Measurements from ENCODE around the gene C1orf232.

Gene C1orf232

DNA sequence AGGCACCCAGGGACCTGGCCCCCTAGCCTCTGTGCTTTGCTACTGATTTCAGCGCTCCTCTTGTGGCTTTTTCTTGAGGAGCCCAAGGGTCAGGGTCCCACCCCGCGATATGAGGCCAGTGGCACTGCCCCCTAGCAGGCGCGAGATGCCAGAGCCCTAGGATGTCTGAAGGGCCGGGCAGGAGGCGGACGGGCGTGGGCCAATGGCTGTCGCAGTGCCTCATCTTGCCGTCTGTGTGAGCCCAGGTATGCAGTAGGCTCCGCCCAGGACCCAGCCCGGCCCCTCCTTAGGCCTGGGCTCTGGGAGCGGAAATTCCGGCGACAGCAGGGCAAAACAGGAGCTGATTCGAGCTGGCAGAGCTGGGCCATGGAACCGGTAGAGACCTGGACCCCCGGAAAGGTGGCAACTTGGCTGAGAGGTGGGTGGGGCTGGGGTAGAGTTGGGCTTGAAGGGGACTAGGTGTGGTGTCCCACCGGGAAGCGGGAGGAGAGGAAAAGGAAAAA, 8.5 kb upstream of the C1orf232 start, which contains the start of gene CNKSR1:
CNKSR1 (plus strand) TSS at position 310 of the 503 bp plus-strand sequence; CDS start at position 367, 57 bp downstream.
- DNase-seq (ENCODE audit: low read depth) = no peak

DNA sequence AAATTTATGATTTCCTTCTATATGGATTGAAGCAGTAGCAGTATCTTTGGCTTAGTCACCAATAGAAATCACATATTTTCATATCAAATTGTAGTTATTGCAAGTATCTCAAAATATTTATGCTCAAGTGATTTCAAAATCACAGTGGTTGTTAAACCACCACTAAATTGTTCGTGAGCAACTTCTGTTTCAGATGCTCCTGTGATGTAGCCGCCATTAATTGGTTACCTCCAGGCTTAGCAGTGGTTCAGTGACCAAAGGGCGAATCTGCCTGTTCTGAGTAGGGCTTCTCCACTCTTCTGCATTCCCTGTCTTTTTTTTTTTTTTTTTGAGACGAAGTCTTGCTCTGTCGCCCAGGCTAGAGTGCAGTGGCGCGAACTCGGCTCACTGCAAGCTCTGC, 6.6 kb upstream of the C1orf232 start:
- DNase-seq (ENCODE audit: low read depth) = no peak

DNA sequence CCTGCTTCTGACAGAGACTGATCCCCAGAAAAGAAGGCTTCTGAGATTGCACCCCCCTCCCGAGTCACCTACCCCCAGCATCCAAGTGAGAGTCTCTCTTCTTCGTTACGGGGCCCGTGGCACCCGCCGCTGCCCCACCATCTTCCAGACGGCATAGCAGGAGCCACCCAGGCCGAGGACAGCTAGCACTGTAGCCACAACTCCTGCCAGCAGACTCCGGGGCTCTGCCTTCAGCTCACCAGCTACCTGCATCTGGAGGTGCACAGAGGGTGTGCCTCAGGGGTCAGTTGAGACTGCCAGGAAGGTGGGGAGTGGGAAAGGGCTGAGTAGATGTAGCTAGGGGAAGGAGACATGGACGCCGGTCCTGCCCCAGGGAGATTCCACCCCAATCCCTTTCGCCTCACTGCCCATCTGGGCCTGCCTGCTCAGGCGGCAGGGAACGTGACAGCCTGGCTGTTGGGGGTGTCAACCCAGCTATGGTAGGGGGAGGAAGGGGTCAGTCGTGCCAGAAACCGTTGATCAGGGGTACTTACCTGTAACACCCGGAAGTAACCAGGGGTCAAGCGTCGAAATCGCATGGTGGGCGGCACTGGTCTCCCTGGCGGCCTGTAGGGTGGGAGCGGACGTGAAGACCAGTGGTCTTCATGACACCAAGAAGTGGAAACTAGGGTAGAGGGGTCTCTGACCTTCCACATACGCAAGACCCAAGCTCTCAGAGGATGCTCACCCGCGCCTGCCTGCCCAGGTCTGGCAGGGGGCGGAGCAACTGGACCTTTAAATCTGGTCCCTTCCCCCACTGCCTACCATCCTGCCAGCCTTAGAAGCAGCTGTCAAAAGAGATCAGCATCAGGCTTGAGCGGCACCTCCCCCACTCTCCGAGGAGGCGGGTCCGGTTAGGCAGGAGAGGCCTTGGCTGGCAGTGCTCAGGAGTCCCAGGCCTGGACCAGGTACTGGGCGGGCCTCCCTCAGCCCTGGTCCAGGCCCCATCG, 2.6 kb upstream of the C1orf232 start, which contains the start of gene ZNF593OS:
ZNF593OS (minus strand) TSS at position 749 of the 989 bp plus-strand sequence; CDS start at position 578, 171 bp downstream.
- DNase-seq (ENCODE audit: low read depth) = no peak

GRCh38 chr1:26170472-26170821, 1.7 kb upstream of the C1orf232 start:
- no peak for DNase-seq (ENCODE audit: low read depth)

DNA sequence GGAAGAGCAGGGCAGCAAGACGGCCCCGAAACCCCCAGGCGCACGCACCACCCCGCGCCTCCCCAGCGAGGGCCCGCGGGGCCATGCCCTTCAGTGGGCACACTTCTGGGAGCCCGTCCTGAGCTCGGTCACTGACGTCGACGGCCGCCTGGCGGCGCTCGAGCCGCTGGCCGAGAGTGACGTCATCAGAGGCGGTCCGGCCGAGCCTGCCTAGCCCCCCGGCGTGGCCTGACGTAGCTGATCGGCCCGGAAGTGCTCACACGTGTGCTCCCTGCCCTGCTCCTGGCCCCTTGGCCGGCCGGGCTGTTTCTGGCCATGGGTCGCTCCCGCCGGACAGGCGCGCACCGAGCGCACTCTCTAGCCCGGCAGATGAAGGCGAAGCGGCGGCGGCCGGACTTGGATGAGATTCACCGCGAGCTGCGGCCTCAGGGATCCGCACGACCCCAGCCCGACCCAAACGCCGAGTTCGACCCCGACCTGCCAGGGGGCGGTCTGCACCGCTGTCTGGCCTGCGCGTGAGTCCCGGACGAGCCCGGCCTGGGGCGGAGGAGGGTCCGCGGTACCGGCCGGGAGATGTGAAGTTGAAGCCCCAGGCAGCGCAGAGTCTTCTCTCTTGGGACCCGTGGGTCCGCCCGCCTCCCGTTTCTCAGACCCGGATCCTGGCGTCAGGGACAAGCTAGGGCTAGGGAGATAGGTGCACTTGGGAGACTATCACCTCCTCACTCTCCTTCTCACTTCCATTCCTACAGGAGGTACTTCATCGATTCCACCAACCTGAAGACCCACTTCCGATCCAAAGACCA, 1.1 kb upstream of the C1orf232 start, which contains the start of gene ZNF593:
ZNF593 (plus strand) TSS at position 240 of the 803 bp plus-strand sequence; CDS start at position 316, 76 bp downstream.
- peak; percentile 91 for DNase-seq (ENCODE audit: low read depth)

GRCh38 chr1:26169198-26169554, 413 bp upstream of the C1orf232 start:
- DNase-seq (ENCODE audit: low read depth) = no peak

- no peak for DNase-seq (ENCODE audit: low read depth)
Observed at GRCh38 chr1:26166719-26167281, 2.0 kb downstream of the C1orf232 start.

- DNase-seq (ENCODE audit: low read depth) = no peak
Observed at GRCh38 chr1:26164861-26165842, 3.6 kb downstream of the C1orf232 start.

GRCh38 chr1:26164036-26164860, 4.5 kb downstream of the C1orf232 start:
- peak; percentile 50 for DNase-seq (ENCODE audit: low read depth)

- DNase-seq (ENCODE audit: low read depth) = no peak
Observed at GRCh38 chr1:26163684-26164035, 5.1 kb downstream of the C1orf232 start.

GRCh38 chr1:26162220-26162709, 6.5 kb downstream of the C1orf232 start:
- no peak for DNase-seq (ENCODE audit: low read depth)

GRCh38 chr1:26161415-26162219, 7.1 kb downstream of the C1orf232 start:
- peak; percentile 63 for DNase-seq (ENCODE audit: low read depth)

DNA sequence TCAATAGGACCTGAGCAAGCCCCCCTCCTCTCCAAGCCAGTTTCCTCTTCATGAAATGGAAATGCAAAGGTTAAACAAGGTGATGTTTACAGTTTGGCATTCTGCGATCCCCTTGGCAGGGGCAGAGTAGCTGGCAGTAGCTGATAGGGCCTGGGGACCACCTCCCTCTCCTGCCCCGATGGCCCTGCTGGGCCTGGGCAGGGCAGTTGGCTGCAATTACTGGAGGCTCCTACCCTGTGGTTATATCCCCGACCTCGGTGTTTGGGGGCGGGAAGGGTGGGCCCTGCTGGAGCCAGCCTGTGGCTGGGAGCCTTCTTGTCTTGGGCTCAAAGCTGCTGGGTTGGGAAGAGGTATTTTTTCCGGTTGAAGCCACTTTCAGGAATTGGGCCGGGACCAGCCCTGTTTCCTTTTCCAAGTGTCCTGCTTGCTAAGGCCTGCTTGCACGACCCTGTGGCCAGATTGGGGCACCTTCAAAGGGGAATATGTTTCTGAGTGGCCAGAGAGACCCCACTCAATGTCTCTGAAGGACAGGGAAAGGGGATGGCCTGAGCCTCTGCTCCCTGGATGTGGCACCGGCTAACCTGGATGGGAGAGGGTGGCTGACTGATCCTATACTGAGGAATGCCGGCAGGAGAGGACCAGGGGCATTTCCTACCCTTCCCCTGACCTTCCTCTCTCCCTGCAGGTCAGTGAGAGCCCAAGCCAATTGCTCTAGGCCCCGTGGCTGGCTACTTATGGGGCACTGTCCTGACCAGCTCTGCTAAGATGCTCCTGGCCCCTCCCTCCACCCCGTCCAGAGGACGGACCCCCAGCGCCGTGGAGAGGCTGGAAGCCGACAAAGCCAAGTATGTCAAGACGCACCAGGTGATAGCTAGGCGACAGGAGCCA, 8.0 kb downstream of the C1orf232 start:
- DNase-seq (ENCODE audit: low read depth) = no peak

DNA sequence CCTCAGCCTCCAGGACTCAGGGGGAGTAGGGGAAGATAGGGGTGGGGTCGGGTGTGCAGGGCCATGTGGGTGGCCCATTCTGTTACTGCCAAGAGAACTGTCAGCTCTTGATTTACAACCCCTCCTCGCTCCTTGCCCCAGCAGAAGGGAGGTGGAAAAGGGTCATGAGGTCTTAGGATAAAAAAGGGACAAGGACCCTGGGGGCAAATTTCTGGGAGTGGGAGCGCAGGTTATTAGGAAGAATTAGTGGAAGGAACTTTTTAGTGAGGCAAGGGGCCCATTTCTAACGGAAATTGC, 9.1 kb downstream of the C1orf232 start:
- no peak for DNase-seq (ENCODE audit: low read depth)

DNA sequence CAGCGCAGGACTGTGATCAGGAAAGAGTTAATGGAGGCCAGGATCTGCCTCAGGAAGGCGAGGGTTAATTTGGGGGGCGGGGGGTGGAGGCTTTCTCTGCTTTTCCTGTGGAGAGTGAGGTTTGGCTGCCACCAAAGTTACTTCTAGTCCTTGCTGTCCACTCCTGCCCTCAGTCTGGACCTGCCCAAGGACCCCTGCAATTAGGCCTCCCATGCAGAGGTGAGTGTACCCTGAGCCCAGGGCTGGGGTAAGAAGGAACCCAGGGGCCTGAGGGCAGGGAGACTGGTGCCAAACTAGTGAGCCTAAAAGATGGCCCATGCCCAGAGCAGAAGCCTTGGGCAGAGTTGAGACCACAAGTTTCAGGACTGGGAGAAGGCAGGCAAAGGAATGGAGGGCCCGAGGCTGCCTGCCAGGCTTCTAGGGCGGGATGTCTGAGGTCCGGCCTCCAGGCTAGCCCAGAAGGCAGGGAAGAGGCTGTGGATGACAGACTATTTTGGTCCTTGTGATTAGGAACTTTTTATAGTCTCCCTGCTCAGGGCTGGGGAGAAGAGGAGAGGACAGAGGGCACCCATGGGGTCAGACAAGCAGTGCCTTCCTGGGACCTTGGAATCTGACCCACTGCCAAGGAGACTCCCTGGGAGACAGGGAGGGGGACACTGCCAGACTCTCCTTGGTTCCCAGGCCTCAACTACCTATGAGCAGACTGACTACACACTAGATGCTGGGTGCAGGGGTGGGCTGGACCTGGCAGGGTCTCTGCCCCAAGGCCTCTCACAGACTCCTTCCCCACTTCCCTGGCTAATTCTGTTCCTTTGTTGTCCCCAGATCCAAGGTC, 9.6 kb downstream of the C1orf232 start, which contains the start of gene FAM110D:
FAM110D (plus strand) TSS at position 172 of the 835 bp plus-strand sequence. CDS start 2,213 bp downstream, outside the sequence.
- DNase-seq (ENCODE audit: low read depth) = no peak

DNA sequence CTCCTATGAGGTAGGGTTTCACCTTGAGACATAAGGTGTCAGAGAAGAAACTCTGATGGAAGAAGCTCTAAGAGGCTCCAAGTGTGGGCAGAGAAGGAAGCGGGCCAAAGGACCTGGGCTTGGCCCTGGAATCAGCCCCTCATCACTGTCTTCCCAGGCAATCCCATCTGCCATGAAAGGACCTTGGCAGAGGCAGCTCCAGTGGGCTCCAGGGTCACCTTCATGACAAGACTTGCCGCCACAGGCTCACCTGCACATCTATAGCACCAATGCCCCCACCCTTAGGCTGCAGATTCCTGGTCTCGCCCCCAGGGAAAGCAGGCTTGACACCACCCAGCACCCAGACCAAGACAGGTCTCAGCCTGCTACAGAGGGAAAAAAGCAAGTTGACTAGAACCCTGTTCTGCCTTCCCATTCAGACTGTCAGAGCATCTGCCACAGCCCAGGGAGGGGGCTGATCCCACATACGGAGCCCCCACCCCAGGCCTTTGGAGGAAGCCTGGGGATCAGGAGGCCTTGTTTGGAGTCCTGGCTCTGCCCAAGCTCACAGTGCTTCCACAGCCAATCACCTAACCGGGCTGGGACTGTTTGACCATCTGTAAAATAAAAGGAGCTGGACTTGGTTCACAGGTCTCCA, 10.4 kb downstream of the C1orf232 start:
- DNase-seq (ENCODE audit: low read depth) = no peak

All from CMK (cell line).